HG03095 (cell line): ENCODE data around the gene ARHGAP29.
A peak's percentile ranks its signal among the peaks of the same experiment; 100 is the strongest.

Source experiments
- ATAC-seq: cut with Tn5 transposase; IDR thresholded peaks from one replicate; pipeline ENCODE4 v1.9.1; 2021; ENCODE audit warnings: moderate library complexity; ENCODE audit not compliant: unreplicated experiment

Gene ARHGAP29

GRCh38 chr1:94260635-94261387 is 23.4 kb upstream of the ARHGAP29 start:
- ATAC-seq, result no peak

GRCh38 chr1:94259635-94260289 is 22.4 kb upstream of the ARHGAP29 start:
- ATAC-seq, result no peak

GRCh38 chr1:94258873-94259331 is 21.5 kb upstream of the ARHGAP29 start:
- ATAC-seq, result no peak

- ATAC-seq, result no peak
These were observed 20.1 kb upstream of the ARHGAP29 start for GRCh38 chr1:94257444-94257843.

GRCh38 chr1:94255476-94255875 is 18.1 kb upstream of the ARHGAP29 start:
- no peak for ATAC-seq

GRCh38 chr1:94254073-94254810 is 16.9 kb upstream of the ARHGAP29 start:
- ATAC-seq, result no peak

- no peak for ATAC-seq
These were observed 16.2 kb upstream of the ARHGAP29 start for GRCh38 chr1:94253456-94254017.

GRCh38 chr1:94250341-94250740 is 13.0 kb upstream of the ARHGAP29 start:
- ATAC-seq, result no peak

- ATAC-seq, result no peak
These were observed 11.7 kb upstream of the ARHGAP29 start for GRCh38 chr1:94248956-94249688.

- ATAC-seq, result peak; percentile 96
These were observed 10.0 kb upstream of the ARHGAP29 start for GRCh38 chr1:94247138-94248094.

GRCh38 chr1:94246692-94247137 is 9.3 kb upstream of the ARHGAP29 start:
- no peak for ATAC-seq

GRCh38 chr1:94245747-94246438 is 8.5 kb upstream of the ARHGAP29 start:
- no peak for ATAC-seq

- no peak for ATAC-seq
These were observed 7.4 kb upstream of the ARHGAP29 start for GRCh38 chr1:94244816-94245215.

GRCh38 chr1:94243665-94244064 is 6.3 kb upstream of the ARHGAP29 start:
- no peak for ATAC-seq

GRCh38 chr1:94240822-94241221 is 3.4 kb upstream of the ARHGAP29 start:
- ATAC-seq, result no peak

GRCh38 chr1:94239796-94240195 is 2.4 kb upstream of the ARHGAP29 start:
- ATAC-seq, result no peak

- ATAC-seq, result no peak
These were observed 1.7 kb upstream of the ARHGAP29 start for GRCh38 chr1:94239051-94239450.

- peak; percentile 14 for ATAC-seq
These were observed 624 bp downstream of the ARHGAP29 start for GRCh38 chr1:94236630-94237290.
